K562 (cell line): ENCODE results near the gene NUDT15. TPM values are rescaled to one million over a fixed set of nuclear protein-coding genes. Genes with fewer than 3 reads are reported as not detected.

Experiments used
- CBFA2T3 ChIP-seq: fragments of 450-650 bp; IDR thresholded peaks from 2 replicates; pipeline ENCODE4 v1.6.1; 2017
- CCNT2 ChIP-seq: IDR thresholded peaks from 2 replicates; pipeline ENCODE4 v1.6.1; 2011; ENCODE audit warnings: borderline replicate concordance, low read depth, mild to moderate bottlenecking, moderate library complexity, mixed read lengths, low read length; ENCODE audit not compliant: insufficient read length; ENCODE audit errors: extremely low read depth
- EWSR1 ChIP-seq: fragments of 450-650 bp; IDR thresholded peaks from 2 replicates; pipeline ENCODE4 v1.6.1; 2018; ENCODE audit warnings: borderline replicate concordance, mild to moderate bottlenecking, low read depth, moderate library complexity; ENCODE audit not compliant: partially characterized antibody
- GABPA ChIP-seq: fragments of 200-800 bp; sonication (Bioruptor generic); conservative IDR thresholded peaks from 2 replicates; pipeline ENCODE4 v1.6.1; 2016; ENCODE audit warnings: low read depth, missing genetic modification characterization, missing compliant biosample characterization
- HDGF ChIP-seq: fragments of 450-650 bp; IDR thresholded peaks from 2 replicates; pipeline ENCODE4 v1.6.1; 2016
- HLTF ChIP-seq: fragments of 450-650 bp; IDR thresholded peaks from 2 replicates; pipeline ENCODE4 v1.6.1; 2016
- KDM5B ChIP-seq: fragments of 200-600 bp; sonication (generic); IDR thresholded peaks from 2 replicates; pipeline ENCODE4 v1.6.1; 2012; ENCODE audit warnings: low read depth, mild to moderate bottlenecking, moderate library complexity, low read length, control low read depth, inconsistent platforms; ENCODE audit not compliant: insufficient replicate concordance
- MAFK ChIP-seq: IDR thresholded peaks from 2 replicates; pipeline ENCODE4 v1.6.1; 2011; ENCODE audit warnings: low read length, improper control_type of control experiment
- PHB2 ChIP-seq: fragments of 450-650 bp; IDR thresholded peaks from 2 replicates; pipeline ENCODE4 v1.6.1; 2017; ENCODE audit warnings: low read depth
- POLR2A ChIP-seq: fragments of 450-650 bp; conservative IDR thresholded peaks from 2 replicates; pipeline ENCODE4 v1.6.1; 2016
- SMC3 ChIP-seq: conservative IDR thresholded peaks from 2 replicates; pipeline ENCODE4 v1.6.1; 2011; ENCODE audit warnings: low read depth, low read length, improper control_type of control experiment; ENCODE audit not compliant: insufficient read depth
- SOX6 ChIP-seq: fragments of 450-650 bp; IDR thresholded peaks from 2 replicates; pipeline ENCODE4 v1.6.1; 2014; ENCODE audit warnings: mild to moderate bottlenecking
- ZBTB40 ChIP-seq, 2 experiments: fragments of 450-650 bp in 1 of 2; sonication (generic) in 1 of 2; formaldehyde crosslinking in 1 of 2; IDR thresholded peaks; 2 replicates each; pipeline versions ENCODE4 v1.7.1 to v1.9.0; 2016 to 2022; ENCODE audit warnings: inconsistent platforms in 1 of 2, mild to moderate bottlenecking in 1 of 2, missing genetic modification reagents in 1 of 2
- ZNF224 ChIP-seq: sonication (generic); formaldehyde crosslinking; IDR thresholded peaks from 2 replicates; pipeline ENCODE4 v1.8.0; 2022; ENCODE audit warnings: mild to moderate bottlenecking, missing genetic modification reagents
- polyA plus RNA-seq, 8 experiments: library from polyadenylated mRNA; depleted of rRNA in 4 of 8; stranded (reverse) in 5 of 8; unstranded in 3 of 8; fragments of >200 nt; fragmentation: Nextera tagmentation in 2 of 8; fragmentation: Illumina TruSeq in 1 of 8; extraction: Ambion mirVana in 2 of 8; extraction: Trizol in 1 of 8; gene quantifications; 2 replicates each; pipeline versions ENCODE4 v1.2.1 to v1.2.3, GENCODE V29; 2011 to 2014; ENCODE audit warnings: inconsistent platforms in 1 of 8, missing spikeins in 1 of 8
- total RNA-seq, 7 experiments: library from RNA; depleted of rRNA in 6 of 7; stranded (reverse); fragments of >200 nt in 6 of 7; fragmentation: Illumina TruSeq in 2 of 7; extraction: Trizol in 2 of 7; gene quantifications; 2 replicates each; pipeline versions ENCODE4 v1.2.1 to v1.2.3, GENCODE V29; 2011 to 2021; ENCODE audit warnings: low replicate concordance in 1 of 7
- TF ChIP-seq, protein P1 (sequence below): fragments of 200-800 bp; sonication (Bioruptor generic); IDR thresholded peaks from 2 replicates; pipeline ENCODE4 v1.6.1; 2017; ENCODE audit warnings: missing genetic modification characterization, missing compliant biosample characterization
- TF ChIP-seq, protein P2 (sequence below): fragments of 200-800 bp; sonication (Bioruptor generic); IDR thresholded peaks from 2 replicates; pipeline ENCODE4 v1.6.1; 2017; ENCODE audit warnings: missing genetic modification characterization, missing compliant biosample characterization

NUDT15 gene
- total and polyA plus RNA-seq, 9 of the 15 experiments (the other 6 are each of a cell fraction or from before 2014, with no cell fraction given), result 14.2 to 26.9 (median 21.6) TPM

DNA sequence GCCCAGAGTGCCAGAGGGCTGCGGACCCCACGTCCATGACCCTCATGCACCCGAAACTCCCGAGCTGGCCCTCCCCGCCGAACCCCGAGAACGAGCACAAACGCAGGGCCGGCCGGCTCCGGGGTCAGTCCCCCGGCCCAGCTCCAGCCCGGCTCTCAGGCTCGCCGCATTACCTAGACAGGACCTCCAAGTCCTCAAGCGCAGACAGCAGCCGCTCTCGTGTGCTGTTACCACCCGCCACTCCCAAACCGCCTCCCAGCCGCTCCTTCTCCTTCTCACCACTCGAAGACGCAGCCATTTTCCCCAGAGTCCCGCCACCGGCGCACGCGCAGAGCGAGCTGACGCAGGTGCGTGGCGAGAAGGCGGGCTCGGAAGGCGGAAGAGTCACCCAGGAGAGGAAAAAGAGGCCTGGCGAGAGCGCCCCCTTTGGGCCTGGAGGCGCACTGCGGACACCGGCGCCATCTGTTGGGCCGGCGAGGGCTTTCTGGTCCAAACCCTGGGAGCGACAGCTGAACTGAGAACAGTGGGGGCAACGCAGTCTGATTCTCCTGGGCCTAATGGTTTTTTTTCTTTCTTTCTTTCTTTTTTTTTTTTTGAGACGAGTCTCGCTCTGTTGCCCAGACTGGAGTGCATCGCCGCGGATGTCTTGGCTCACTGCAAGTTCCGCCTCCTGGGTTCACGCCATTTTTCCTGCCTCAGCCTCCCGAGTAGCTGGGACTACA is 57.4 kb downstream of the NUDT15 start, which contains the start of gene MED4 (continued):
- TF ChIP-seq, protein P1, sequence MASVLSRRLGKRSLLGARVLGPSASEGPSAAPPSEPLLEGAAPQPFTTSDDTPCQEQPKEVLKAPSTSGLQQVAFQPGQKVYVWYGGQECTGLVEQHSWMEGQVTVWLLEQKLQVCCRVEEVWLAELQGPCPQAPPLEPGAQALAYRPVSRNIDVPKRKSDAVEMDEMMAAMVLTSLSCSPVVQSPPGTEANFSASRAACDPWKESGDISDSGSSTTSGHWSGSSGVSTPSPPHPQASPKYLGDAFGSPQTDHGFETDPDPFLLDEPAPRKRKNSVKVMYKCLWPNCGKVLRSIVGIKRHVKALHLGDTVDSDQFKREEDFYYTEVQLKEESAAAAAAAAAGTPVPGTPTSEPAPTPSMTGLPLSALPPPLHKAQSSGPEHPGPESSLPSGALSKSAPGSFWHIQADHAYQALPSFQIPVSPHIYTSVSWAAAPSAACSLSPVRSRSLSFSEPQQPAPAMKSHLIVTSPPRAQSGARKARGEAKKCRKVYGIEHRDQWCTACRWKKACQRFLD, result no peak
- TF ChIP-seq PHB2 (0 out of 2 replicates have a peak, but pooled peaks have one; percentile 16), MAFK (no peak), GABPA (tag) (peak; percentile 85), HLTF (0 out of 2 replicates have a peak, but pooled peaks have one; percentile 24), SOX6 (peak; percentile 37; the same call in 1 of the 2 replicates), EWSR1 (no peak), CBFA2T3 (peak; percentile 12; the same call in 1 of the 2 replicates), CCNT2 (peak; percentile 43), KDM5B (peak; percentile 84), POLR2A (peak; percentile 93), ZNF224 (CRISPR knock-in tag) (no peak), ZBTB40 (IDR thresholded peaks at IDR 0.05) (peak; percentile 77), ZBTB40 (CRISPR knock-in tag; IDR thresholded peaks at IDR 0.05) (no peak), HDGF (no peak), SMC3 (peak; percentile 41; the same call in 1 of the 2 replicates)
- TF ChIP-seq, protein P2, sequence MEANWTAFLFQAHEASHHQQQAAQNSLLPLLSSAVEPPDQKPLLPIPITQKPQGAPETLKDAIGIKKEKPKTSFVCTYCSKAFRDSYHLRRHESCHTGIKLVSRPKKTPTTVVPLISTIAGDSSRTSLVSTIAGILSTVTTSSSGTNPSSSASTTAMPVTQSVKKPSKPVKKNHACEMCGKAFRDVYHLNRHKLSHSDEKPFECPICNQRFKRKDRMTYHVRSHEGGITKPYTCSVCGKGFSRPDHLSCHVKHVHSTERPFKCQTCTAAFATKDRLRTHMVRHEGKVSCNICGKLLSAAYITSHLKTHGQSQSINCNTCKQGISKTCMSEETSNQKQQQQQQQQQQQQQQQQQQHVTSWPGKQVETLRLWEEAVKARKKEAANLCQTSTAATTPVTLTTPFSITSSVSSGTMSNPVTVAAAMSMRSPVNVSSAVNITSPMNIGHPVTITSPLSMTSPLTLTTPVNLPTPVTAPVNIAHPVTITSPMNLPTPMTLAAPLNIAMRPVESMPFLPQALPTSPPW, result peak; percentile 32; the same call in 1 of the 2 replicates
